ENCODE measurements around the gene DENND4B.

DENND4B gene

GRCh38 chr1:153944005-153944826, 2.3 kb downstream of the DENND4B start:
- peak; percentile 56 for DNase-seq

GRCh38 chr1:153942766-153943549, 3.6 kb downstream of the DENND4B start:
- DNase-seq, result no peak

GRCh38 chr1:153941826-153942725, 4.4 kb downstream of the DENND4B start:
- no peak for DNase-seq

- no peak for DNase-seq
Observed at GRCh38 chr1:153940756-153941155, 5.8 kb downstream of the DENND4B start.

GRCh38 chr1:153939476-153939875, 7.0 kb downstream of the DENND4B start:
- DNase-seq, result no peak

DNA sequence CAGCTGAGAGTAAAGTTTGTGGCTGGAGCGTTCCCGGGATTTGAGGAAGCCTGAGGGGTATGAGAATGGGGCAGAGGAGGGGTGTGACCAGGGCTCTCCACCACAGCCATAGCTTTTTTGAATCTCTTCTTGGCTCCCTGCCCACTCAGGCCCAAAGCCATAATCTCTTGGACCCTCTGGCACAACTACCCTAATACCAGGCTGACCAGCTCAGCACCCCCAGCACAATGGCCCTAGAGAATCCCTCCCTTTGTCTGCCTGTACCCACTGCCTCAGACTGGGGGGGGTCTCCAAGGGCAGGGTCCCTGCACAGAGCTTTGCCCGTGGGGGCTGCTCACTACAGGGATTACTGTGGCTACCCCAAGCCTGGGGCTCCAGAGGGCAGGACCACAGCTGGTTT, 7.5 kb downstream of the DENND4B start:
- no peak for DNase-seq

DNA sequence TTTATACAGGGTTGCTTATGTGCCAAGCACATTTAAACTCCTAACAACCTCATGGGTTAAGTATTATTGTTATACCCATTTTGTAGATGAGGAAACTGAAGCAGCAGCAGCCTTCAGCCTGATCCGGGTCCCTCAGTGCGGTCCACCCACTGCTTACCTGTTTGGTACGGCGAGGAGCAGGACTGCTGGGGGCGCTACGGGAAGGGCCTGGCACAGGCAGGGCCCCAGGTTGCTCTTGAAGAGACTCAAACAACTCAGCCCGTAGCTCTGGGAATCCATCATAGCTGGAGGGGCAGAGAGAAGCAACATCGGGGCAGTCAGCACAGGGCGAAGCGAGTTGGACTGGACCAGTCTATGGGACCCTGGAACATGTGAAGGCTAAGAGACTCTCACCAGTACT, 9.2 kb downstream of the DENND4B start:
- no peak for DNase-seq

DNA sequence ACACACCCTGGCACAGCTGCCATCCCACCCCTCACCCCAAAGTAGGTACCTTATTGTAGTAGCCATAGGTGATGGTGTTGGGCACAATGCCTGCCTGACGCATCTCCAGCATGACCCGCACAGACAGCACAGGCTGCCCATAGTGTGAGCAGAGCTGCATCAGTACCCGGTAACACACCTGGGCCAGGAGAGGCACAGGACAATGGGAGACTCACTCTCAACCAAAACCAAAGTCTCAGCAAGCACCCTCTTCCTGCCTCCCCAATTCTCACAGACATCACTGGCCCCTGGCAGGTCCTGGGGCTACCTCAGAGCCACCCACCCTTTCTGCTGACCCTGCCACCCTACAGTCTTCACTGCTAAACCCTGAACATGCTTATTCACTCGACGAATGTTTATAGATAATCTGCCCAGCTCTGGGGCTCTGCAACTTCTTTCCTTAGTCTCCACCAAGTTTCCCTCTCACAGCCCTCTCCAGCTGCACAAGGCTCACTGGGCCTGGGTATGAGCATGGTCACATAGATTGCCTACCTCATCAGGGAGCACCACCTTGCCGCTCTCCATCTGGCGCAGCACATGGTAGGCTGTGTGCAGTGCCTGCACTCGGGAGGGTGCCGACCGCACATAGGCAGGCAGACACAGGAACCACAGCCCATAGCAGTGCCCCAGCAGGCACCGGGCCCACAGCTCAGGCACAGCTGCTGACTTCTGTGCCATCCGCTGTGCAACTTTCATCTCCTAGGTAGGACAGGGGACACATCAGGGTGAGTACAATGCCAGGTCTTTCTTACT, 10.3 kb downstream of the DENND4B start:
- DNase-seq, result no peak

- DNase-seq, result no peak
Observed at GRCh38 chr1:153934746-153935145, 11.8 kb downstream of the DENND4B start.

GRCh38 chr1:153933955-153934354, 12.6 kb downstream of the DENND4B start:
- DNase-seq, result no peak

GRCh38 chr1:153933430-153933829, 13.1 kb downstream of the DENND4B start:
- no peak for DNase-seq

- no peak for DNase-seq
Observed at GRCh38 chr1:153932156-153933131, 14.1 kb downstream of the DENND4B start.

DNA sequence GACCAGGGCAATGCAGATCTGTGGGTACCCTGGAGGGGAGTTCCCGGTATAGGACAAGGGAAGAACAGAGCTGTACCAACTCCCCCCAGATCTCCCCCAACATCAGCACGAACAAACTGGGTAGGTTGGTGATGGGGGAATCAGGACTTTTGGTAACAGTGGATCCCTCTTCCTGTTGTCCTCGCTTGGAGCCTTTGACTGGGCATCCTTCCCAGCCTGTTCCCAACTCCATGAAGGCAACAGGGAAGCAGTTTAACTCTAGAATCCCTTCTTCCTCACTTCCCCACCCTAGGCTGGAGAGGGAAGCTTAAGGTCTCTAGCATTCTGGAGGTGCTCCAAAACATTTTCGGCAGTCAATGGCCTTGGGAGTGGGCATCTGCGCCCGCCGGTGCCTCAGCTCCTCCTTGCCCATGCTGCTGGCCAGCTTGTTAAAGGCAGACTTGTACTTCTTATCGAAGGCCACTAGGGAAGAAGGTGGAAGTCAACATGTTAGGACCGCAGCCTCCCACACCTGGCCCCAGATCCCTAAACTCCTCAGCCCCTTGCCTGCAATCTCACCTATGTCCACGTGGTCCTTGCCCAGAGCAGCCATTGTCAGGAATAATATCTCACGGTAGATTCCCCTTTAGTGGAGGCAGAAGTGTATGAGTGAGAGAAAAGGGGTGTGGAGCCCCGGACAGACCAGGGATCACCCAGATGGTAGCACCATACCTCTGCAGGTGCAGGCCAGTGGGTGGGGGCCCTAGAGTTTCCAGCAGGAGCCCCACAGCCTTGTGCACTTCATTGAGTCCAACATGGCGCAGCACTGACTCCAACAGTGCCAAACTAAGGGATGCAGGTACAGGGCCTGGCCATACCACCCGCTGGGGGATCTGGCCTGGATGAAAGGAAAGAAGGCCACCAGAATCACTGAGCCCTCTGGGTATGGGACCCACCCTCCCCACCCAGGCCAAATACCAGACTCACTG, 16.3 kb downstream of the DENND4B start:
- no peak for DNase-seq

DNA sequence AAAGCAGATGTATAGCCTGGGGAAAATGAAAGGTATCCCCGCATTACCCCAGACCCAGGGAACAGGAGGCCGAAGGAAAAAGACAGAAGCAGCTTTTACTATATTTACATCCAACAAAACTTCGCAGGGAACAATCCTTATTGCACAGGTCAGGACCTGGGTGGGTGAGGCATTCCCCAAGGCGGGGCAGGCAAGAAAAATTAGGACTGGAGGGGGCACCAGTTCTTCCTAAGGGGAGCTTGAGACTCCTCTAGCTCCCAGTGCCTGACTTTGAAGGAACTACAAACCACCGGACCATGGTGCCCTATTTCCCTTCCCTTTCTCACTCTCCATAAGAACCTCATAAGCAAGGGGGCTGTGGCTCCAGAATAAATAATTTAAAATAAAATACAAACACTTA, 17.1 kb downstream of the DENND4B start:
- DNase-seq, result no peak

- DNase-seq, result no peak
Observed at GRCh38 chr1:153928791-153929341, 17.7 kb downstream of the DENND4B start.

- DNase-seq, result no peak
Observed at GRCh38 chr1:153928245-153928644, 18.3 kb downstream of the DENND4B start.

DNA sequence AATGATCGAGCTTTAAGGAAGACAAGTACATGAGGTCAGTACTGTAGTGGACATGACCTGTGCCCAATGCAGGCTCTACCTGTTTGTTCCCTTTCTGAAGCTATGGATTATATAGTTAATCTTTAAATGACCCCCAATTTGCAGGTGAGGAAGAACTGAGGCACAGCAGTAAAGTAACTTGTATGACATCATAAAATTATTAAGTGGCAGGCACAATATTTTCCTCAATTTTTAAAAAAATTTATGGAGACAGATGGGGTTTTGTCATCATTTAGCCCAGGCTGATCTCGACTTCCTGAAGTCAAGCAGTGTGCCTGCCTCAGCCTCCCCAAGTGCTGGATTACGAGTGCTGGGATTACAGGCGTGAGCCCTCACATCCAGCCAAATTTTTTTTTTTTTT, 20.1 kb downstream of the DENND4B start:
- DNase-seq, result no peak

DNA sequence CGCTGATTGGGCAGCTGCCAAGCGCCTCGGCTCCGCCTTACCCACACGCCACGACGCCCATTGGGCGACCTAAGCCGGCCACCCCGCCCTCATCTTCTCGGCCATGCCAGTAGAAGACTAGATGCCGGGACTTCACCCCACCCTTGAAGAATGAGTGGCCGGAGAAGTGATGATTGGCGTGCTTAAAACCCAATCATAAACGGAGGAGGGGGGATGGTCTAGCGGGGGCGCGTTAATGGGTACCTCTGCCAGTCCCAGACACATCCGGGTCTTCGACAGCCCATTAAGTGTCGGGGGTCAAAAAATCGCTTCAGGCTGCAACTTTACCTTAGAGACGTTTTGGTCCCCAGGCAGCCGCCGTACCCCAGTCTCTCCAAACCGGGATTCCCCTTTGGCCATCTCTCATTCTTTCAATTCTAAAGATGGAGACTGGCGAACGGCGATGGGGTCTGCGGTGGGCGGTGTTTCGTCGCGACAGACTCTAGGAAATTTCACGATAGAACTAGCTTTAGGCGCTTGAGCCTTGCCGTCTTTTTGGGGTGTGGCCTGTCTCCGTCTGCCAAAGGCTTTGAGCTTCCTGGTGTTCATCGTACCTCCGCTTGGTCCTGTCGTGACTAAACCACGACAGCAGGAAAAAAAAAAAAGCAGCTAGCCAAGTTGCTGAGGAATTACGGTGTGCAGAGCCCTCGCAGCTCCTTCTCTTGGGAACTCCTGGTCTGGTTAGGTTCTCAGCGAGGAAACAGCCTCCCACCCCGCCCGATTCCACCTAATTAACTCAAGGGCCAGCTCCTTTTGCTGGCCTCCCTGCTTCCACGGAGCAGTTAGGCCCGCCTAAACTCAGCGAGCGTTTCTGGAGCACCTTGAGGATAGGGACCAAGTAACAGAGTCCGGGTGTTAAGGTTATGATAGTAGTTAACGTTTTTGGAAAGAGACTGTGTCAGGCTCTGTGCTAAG, 23.3 kb downstream of the DENND4B start, which contains the start of gene GATAD2B:
Gene GATAD2B (minus strand): TSS at position 1 of the 954 bp plus-strand sequence. CDS start 94,625 bp downstream, outside the sequence.
- peak; percentile 100 for DNase-seq
